T-helper 22 cell (primary cell): Measurements from ENCODE around the gene YPEL1.
"Not testable (repeated sequence)": the region's sequence is repeated elsewhere in the genome, so short reads cannot be mapped to it uniquely, and the experiment has no call there.

Experiments used
- DNase-seq: peaks from one replicate; pipeline ENCODE4 v3.0.0-alpha.2; 2020; ENCODE audit warnings: low read depth

The YPEL1 gene

DNA sequence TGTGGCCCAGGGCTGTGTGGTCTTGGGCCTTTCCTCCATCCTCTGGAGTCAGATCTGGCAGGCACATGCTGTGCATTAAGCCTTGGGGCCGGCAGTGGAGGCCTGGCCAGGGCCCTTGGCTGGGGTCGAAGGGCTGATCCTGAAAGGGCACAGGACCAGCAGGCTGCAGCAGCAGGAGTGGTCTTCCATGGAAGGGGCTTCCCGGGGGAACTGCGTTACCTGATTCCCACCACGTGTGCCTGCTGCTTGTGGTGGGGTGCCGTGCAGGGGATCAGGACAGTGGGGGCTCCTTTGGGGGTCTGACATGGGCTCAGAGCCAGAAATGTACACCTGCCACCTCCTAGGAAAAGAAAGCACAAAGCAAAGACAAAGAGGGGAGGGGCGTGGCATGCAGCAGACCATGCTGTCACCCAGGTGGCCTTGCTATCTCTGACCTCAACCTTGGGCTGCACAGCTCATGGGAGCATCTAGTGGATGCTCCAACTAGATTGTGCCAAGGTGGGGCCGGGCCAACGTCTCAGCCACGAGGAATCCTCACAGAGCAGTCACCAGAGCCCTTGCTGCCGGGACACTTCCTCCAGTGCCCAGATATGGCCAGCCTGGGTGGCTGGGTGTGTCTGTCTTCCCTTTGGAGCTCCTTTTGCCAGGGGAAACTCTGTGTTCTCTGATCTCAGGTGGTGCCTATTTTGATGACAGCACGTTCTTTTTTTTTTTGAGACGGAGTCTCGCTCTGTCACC, 17.9 kb upstream of the YPEL1 start:
- no peak for DNase-seq

DNA sequence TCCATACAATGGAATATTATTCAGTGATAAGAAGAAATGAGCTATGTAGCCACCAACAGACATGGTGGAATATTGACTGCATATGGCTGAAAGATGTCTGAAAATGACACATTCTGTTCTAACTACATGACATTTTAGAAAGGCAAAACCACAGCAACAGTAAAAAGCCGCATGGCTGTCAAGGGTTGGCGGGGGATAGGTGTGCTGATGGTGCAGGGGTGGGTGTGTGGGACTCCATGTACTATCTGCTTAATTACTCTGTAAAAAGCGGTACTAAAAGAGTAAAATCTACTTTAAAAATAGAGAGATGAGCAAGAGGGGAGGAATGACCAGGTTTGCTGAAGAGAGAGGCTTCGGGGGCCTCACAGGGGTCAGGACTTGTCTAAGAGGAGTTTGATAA, 16.7 kb upstream of the YPEL1 start:
- DNase-seq: no peak

DNA sequence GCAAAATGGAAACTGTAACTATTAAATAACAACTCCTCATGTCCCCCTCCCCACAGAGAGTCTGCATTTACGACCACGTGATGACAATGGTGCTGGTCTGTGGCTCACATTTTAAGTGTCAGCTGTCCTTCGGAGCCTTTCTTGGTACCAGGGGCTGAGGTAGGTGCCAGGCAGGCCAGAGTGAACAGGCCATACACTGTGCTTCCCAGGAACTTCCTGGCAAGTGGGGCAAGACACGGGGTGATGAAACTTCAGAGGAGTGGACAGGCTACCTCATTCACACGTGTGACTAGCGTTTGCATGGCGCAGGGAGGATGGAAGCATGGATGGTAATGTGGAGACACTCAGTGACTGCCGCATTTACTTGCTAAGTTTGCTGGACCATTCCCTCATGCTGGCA, 10.4 kb upstream of the YPEL1 start:
- DNase-seq: no peak

DNA sequence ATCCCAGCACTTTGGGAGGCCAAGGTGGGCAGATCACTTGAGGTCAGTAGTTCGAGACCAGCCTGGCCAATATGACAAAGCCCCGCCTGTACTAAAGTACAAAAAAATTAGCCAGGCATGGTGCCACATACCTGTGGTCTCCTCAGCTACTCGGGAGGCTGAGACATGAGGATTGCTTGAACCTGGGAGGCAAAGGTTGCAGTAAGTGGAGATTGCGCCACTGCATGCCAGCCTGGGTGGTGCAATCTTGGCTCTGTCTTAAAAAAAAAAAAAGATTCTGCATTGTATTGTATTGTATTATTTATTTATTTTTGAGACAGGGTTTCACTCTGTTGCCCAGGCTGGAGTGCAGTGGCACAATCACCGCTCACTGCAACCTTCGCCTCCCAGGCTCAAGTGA, 9.3 kb upstream of the YPEL1 start:
- not testable (repeated sequence) for DNase-seq

DNA sequence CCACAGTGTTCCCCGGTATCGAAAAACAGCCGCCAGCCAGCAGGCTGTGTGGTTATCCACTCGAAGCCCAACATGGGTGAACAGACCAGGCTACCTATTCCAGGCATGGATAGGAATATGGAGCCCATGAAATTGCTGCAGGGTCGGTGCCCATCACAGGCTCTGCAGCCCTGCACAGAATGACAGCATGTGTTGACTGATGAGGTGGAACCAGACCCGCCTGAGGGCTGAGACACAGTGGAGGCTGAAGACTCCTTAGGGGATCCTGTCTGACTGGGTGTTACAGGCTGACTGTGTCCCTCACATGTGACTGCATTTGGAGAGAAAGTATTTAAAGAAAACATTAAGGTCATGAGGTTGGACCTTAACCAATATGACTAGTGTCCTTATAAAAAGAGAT, 6.2 kb upstream of the YPEL1 start:
- no peak for DNase-seq

DNA sequence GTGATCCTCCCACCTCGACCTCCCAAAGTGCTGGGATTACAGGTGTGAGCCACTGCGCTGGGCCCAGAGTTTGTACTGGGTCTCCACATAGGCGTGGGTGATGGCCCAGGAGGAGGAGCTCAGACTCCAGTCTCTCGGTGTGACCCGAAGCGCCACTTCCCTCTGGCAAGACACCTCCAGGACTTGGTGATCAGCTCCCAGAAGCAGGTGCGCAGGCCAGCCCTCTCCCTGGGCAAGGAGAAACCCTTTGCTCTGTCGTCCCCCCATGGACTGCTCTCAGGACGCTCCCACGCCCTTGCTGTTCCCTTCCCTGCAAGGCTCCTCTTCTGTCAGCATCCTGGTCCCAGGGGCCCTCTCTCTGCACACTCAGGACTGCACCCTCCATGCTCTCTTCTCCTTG, 5.5 kb upstream of the YPEL1 start:
- no peak for DNase-seq

DNA sequence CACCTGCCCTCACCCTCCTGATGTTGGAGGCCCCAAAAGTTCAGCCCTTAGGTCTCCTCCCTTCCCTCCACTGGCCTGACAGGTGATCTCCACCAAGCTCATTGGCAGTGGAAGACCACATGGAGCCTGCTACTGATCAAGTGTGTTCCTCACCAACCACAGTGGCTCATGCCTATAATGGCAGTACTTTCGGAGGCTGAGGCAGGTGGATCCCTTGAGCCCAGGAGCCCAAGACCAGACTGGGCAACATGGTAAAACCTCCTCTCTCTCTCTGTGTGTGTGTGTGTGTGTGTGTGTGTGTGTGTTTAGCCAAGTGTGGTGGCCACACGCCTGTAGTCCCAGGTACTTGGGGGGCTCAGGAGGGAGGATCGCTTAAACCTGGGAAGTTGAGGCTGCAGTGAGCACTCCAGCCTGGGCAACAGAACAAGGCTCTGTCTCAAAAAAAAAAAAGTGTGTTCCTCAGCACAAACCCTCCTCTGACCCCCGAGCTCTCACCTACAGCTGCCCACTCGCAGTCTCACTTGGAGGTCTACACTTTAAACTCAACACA, 4.3 kb upstream of the YPEL1 start:
- no peak for DNase-seq

DNA sequence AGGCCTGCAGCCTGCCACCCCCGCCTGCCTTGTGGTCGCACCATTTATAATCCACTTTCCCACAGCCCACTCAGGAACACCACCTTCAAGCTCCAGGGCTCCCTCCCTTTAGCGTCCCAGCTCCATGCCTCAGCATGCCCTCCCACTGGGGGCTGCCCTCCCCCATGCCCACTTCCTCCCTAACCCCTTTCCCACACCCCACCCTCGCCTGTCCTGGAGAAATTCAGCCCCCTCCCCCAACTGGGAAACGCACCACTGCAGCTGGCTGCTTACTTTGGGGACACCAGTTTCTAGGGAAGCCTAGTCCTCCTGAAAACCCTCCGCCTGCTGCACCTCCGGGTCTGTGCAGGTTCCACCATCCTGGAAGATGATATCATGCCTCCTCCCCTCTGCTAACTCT, 3.4 kb upstream of the YPEL1 start:
- no peak for DNase-seq

DNA sequence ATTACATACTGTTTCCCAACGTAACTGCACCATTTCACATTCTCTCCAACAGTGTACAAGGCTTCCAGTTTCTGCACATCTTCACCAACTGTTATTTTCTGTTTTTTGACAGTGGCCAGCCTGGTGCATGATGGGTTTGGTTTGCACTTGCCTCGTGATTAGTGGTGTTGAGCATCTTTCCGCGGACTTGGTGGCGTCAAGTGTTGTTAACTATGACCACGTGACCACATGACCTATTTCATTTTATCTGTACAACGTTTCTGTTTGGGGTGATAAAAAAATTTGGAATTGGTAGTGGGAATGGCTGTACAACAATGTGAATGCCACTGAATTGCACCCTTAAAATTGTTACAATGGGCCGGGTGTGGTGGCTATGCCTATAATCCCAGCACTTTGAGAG, 2.5 kb upstream of the YPEL1 start:
- no peak for DNase-seq

DNA sequence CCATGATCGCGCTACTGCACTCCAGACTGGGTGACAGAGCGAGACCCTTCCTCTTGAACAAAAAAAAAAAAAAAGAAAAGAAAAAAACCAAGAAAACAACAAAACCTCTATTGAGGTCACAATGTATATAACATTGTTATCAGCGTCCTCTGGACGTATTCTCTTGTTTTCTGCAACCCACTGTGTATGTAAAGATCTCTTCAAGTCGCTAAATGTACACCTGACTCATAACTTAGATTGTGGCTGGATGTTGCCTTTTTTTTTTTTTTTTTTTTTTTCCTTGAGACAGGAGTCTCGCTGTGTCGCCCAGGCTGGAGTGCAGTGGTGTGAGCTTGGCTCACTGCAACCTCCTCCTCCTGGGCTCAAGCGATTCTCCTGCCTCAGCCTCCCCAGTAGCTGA, 1.4 kb upstream of the YPEL1 start:
- no peak for DNase-seq

DNA sequence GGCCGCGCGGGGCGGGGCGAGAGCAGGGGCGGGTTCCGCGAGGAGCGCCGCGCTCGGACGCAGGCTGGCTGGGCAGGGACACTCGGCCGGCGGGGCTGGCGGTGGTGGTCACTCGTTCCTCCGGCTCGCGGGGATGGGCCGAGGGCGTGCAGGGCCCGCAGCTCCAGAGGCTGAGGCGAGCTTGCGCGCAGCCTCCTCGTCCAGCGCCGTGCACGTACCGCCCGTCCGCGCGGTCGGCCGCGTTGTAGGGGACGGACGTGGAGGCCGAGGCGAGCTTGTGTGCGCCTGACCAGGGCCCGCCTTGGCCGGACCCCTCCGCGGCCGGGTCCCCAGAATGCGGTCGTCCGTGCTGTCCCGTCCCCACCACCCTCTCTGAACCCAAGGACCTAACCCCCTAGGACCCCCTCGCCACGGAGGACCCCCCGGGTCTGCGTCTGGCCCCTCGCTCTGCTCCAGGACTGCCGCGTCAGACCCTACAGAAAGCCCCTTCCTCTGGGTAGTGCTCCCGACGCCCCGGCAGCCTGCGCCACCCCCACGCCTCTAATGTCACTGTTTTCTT, 569 bp upstream of the YPEL1 start:
- no peak for DNase-seq

DNA sequence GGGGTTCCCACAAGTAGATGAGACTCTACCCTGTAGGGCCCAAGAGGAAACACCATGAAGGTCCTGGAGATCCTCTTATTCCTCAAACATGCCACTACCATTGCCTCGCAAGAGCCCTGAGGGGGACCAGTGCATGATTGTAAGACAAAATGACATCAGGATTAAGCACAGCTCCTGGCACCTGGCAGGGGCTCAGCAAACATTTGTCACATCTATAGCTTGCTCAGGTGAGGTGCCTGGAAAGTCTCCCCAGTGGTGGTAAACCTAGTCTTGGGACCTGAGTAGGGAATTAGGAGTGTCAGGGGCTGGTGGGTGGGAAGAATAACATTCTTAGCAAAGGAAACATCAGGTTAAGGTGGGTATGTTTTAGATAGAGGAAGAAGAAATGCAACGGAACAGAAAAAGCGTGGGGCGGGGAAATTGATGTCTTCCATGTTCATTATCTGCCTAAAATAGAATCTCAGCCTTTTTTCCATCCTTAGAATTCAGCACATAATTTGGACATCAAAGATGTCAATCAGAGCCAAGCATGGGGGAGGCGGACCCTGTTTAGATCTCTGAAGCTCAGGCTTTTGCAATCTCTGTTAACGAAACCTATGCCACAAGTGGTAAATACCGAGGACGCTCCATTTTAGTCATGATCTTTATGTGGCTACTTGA, 924 bp downstream of the YPEL1 start:
- DNase-seq: no peak

DNA sequence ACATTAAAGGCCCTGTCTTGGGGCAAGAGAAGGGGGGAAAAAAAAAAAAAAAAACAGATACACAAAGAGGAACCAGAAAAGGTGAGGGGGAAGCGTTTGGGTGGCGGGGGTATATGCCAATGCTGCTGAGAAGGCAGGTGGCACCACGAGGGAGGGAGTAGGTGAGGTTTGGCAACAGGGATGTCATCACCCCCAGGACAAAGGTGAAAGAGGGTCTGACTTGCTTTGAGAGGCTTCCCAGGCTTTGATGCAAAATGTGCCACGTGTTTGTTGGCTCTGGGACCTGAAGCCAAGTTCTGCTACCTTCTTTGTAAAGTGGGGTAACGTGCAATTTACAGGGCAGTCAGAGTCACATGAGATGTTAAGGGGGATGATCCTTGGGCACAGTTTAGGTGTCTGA, 4.1 kb downstream of the YPEL1 start:
- no peak for DNase-seq

DNA sequence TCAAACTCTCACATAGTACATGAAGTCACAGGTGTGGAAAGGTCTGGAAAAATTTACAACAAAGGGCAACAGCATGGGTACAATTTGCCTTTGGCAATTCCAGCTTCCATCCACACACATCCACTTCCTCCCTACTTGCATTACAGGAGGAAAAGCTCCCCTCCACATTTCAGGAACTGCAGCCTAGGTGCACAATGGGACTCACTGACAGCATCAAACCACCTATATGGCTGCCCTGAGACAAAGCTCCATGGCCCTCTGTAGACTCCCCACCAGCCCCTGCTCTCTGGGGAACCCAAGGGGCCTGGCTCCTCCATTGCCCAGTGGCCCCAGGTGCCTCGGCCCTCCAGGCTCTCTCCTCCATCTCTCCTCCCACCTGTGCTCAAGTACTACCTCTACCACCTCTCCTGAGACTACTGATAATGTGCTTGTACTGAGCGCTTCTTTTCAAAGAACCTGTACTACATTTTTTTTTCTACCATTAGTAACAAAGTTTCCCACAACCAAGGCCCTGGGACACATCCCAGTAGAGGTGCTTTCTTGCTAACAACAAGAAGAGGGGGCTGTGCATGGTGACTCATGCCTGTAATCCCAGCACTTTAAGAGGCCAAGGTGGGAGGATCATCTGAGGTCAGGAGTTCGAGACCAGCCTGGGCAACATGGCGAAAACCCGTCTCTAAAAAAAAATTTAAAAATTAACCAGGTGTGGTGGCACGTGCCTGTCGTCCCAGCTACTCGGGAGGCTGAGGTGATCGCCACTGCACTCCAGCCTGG, 4.9 kb downstream of the YPEL1 start:
- no peak for DNase-seq

DNA sequence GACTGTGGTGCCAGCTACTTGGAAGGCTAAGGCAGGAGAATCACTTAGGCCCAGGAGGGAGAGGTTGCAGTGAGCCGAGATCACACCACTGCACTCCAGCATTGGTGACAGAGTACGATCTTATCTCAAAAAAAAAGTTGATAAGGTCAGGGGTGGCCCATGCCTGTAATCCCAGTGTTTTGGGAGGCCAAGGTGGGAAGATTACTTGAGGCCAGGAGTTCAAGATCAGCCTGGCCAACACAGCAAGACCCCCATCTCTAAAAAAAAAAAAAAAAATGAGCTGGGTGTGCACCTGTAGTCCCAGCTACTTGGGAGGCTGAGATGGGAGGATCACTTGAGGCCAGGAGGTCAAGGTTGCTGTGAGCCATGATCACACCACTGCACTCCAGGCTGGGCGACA, 6.4 kb downstream of the YPEL1 start:
- not testable (repeated sequence) for DNase-seq

DNA sequence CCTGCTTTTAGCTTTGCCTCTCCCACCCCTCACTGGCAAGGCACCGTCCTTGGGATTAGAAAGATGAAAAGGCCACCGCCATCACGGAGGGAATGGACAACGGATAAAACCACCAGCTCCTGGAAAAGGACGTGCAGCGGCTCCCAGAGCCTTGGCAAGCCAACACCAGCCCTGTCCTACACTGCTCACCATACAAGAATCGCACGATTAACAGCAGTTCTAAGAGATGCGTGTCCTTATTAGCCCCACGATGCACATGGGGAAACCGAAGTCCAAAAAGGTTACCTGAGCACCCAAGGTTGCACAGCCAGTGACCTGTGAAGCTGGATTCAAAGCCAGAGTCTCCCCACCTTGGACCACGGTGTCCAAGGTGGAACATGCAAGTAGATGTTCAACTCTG, 7.3 kb downstream of the YPEL1 start:
- no peak for DNase-seq

DNA sequence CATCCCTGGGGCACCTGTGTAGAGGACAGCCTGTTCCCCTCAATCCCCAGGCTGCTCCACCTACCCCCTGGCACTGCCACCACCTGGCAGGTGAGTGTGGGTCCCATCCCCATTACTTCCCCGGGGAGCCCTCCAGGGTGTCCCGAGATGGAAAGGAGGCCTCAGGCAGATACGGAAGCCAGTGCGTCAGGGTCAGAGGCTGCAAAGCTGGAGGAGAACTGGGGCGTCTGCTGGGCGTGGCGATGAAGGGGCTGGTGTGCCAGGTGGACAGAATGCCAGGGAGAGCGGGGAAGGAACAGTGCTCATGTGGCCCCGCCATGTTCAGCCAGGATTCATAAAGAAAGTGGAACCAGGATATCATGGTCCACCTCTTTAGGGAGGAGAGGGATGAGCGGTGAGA, 7.8 kb downstream of the YPEL1 start:
- no peak for DNase-seq

DNA sequence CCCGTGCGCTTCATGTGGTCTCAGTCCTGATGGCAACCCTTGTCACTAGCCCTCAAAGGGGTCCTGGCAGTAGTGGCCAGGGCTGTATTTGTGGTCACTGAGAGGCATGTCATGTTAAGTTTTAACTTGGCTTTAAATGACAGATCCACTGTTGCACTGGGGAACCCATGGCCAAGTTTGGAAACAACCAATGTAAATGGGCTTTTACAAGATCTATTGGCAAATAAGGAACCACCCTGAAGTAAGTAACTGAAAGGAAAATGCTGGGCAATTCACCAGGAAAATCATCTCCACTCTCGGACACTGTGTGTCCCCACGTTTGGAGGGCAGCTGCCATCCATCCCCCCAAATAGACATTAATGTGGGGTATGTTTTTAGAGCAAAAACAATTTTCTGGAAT, 8.4 kb downstream of the YPEL1 start:
- no peak for DNase-seq

DNA sequence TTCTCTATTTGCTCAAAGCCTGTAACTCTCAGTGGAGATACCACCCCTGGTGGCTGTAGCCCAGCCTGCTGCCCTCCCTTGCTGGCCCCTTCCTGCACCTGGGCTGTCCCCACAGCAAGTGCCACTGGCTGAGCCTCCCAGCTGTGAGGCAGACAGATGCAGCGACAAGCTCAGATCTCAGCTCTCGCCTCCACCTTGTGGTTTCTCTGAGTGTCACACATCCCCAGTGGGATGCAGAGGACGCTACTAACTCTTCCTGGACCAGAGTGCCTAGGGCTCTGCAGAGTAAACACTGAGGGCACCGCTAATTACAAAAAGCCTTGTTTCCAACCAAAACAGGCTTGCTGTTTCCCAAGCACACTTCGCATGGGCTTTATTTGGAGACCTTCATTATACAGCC, 8.9 kb downstream of the YPEL1 start:
- DNase-seq: no peak

DNA sequence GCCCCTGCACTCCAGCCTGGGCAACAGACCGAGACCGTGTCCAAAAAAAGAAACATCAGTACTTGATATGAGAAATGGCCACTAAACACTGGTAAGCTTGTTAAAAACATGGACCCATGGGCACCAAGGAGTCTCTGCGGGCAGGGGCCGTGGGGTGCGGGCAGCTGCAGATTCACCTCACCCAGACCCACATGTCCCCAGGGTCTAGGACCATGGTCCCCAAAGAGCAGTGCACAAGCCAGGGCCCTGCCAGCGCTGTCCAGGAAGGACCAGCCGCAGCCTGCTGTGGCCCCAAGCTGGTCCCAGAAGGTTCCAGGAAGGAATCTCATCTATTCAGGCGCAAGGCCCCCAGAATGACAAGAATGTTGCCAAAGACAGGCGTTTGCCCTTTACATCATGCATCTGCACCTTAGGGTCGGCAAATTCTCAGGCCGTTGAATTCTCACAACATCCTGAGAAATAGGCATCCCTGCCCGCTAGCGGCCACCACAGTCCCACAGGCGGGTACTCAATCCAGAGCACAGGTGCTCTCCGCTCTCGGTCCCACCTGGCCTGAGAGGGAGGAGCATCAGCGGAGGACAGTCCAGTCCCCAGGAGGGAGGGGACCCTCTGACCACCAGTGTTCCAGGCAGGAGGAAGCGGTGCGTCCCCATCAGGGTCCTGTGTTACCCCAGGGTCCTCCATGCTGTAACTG, 9.5 kb downstream of the YPEL1 start:
- DNase-seq: no peak

DNA sequence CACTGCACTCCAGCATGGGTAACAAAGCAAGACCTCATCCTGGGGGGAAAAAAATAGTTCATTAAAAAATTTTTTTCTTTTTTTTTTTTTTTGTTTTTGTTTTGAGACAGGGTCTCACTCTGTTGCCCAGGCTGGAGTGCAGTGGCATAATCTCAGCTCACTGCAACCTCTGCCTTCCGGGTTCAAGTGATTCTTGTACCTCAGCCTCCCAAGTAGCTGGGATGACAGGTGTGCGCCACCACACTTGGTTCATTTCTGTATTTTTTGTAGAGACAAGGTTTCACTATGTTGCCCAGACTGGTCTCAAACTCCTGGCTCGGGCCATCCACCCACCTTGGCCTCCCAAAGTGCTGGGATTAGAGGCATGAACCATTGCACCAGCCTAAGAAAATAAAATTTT, 11.1 kb downstream of the YPEL1 start:
- DNase-seq: not testable (repeated sequence)
